A204.1 (cell line): Measurements from ENCODE around the gene SYAP1.
"Not testable (repeated sequence)": the region's sequence is repeated elsewhere in the genome, so short reads cannot be mapped to it uniquely, and the experiment has no call there.

Source experiments
- FAIRE-seq: peaks from 2 replicates; lab custom pipeline; 2012; peaks lifted over from hg19 to GRCh38; lab: Jason Lieb, UNC

Gene SYAP1

DNA sequence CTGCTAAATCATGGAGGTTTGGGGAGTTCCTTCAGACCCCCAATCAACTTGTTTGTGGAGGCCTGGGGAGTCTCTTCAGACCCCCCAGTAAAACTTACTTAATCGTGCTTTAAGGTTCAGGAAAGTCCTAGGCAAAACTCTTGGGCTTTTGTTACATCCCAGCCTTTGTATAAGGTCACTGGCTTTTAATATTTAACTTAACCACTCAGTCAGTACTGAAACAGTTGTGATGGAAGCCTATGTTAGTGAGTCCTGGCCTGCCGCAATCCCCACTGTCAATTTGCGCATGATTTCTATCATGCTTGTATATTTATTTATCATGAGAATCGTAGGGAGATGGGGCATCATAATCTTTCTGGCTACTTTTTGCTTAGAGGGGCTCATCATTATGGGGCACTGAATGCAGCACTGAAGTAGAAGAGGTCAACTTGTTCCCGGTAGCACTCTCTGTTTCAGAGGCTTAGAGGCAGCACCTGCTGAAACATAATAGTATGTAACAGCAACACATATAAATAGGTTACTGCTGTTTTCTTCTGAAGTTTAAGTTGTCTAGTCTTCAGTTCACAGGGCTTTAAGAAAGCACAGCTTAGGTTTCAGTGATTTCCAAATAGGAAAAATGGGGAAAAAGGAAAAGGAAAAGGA lies 7.1 kb downstream of the SYAP1 start:
- not testable (repeated sequence) for FAIRE-seq

DNA sequence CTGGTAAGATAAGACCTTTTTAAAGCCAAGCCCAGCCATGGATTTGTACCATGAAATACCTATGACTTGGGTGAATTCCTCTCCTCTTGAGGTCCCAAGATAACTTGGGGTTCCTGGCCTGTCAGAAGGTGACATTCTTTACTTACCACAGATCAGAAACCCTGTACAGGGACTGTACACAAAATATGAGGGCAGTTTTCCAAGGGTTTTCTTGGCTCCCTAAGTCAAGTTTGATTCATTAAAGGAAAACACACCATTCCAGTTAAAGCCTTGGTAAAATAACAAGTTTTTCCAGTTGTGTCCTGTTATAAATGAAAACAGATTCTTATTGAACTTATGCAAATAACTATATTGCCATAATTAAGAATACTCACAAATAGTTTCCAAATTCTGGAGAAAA lies 8.2 kb downstream of the SYAP1 start:
- FAIRE-seq, result no peak

DNA sequence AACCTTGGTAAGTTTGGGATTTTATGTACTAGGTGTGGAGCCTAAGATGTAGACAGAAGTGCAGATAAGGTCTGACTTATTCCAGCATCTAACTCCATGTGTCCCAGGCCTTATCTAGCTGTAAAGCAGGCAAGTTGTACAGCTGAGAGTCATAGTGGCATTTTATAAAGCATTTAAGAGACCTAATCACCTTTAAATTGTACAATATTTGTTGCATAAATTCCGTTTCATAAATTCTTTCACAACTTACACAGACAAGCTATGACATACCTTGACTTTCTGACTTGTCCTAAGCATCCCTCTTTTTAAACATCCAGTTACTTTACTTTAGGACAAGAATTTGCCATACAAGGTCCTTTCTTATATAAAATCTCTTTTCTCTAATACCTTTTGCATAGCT lies 11.0 kb downstream of the SYAP1 start:
- FAIRE-seq, result no peak

DNA sequence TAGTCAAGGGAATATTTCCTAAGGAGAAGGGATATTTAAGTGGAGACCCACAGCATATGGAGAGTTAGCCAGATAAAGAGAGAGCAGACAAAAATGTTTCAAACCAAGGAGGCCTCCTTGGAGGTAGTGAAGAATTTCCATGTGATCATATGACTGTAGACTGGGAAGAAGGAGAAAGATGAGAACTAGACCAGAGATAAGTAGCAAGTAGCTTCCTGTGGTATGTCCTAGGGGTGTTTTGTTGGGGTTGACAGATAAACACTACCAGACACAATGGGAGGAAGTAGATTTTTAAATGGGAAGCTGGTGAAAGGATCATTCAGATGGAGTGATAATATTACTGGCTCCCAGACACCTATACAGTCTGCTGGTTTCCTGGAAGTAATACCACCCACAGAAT lies 13.6 kb downstream of the SYAP1 start:
- no peak for FAIRE-seq

DNA sequence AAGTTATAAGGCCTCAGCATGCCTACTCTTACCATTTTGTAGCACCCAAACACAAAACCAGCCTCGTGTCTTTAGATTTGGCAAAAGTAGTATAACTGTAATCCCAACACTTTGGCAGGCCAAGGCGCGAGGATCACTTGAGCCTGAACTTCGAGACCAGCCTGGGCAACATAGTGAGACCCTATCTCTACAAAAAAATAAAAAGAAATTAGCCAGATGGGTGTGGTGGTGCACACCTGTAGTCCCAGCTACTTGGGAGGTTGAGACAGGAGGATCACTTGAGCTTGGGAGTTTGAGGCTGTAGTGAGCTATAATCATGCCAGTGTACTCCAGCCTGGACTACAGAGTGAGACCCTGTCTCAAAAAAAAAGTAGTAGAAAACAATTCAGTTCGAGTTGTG lies 17.6 kb downstream of the SYAP1 start:
- FAIRE-seq, result no peak

DNA sequence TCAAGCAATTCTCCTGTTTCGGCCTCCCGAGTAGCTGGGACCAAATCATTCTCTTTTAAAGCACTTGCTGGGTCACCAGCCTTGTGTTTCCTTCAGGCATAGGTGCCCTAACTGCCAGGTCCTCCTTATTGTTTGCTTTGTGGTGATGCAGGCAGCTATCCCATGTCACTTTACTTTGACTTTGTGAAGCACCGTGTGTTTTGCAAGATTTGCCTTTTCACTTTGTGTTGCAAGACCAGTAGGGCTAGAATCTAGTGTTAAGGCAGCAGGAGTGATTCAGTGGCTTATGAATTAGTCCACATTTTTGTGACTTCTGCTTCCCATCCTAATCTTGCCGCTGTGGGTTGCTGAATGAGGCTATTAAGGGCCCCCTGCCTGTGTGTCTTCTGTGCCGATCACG lies 20.2 kb downstream of the SYAP1 start:
- no peak for FAIRE-seq

DNA sequence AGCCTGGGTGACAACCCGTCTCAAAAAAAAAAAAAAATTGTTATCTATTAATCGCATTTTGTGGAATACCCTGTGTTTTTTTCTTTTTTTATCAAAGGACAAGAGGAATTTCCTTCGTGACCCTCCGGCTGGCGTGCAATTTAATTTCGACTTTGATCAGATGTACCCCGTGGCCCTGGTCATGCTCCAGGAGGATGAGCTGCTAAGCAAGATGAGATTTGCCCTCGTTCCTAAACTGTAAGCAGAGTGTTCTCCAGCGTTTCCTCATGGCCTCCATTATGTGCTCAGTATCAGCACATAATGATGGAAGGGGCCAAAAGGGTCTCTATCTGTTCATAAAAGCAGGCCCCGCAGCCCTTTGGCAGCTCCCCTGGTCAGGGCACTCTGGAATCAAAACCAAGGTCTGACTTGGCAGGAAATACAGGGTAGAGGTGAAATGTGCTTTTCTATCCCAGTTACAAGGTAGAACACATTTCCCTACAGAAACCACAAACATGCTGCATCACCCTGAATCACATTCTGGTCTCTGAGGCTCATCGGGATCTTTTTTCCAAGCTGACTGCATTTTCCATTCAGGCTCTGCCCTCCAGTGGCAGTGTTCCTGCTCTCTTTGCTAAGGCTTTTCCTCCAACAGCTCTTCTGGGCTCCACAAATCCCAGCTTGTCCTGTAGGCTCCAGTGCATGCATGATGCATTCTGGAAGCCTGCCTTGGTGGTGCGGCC lies 24.4 kb downstream of the SYAP1 start:
- FAIRE-seq, result no peak

DNA sequence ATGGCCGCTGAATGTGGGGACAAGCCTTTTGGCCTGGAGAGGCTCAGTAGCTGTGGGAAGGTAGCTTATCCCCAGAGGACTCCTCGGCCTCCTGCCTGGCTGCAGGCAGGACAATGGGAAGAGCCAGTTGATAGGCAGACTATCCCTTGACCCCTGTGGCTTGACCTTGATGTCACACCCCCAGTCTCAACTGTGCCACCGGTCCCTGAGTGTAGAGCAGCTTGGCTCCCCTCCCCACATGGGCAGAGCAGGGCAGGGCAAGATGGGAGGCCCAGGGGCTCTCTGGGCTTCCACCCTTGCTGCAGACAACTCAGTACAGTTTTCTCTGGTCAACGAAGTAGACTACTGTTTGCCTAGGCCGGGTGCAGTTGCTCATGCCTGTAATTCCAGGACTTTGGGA lies 25.7 kb downstream of the SYAP1 start:
- no peak for FAIRE-seq

DNA sequence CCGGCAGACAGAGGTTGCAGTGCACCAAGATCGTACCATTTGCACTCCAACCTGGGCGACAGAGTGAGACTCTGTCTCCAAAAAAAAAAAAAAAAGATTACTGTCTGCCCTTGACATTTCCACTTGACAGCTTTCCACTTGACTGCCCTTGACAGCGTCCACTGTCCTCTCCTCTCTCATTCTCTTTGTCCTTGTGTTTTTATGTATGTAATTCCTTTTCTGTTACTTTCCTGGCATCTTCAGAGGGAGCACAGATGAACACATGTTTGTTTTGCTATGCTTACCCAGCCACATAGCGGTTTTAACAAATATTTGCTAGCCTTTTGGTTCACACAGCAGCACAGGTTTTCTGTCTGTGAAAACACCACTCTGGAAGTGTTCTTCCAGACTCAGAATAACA lies 26.2 kb downstream of the SYAP1 start:
- FAIRE-seq, result no peak

DNA sequence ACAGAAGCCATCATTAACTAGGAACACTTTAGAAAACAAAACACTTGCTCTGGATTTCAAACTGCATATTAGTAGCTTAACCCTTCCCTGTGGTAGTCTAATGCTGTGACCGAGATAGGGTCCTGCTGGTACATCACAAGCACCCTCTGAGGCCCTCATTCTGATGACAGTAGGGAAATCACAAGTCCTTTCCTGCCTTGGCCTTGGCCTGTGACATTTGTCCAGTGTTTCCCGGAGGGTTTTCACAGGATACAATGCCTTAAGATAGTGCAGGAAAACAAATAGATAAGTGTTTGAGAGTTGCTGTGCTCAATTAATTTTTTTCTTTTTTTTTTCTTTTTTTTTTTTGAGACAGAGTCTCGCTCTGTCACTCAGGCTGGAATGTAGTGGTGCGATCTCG lies 29.0 kb downstream of the SYAP1 start:
- no peak for FAIRE-seq

DNA sequence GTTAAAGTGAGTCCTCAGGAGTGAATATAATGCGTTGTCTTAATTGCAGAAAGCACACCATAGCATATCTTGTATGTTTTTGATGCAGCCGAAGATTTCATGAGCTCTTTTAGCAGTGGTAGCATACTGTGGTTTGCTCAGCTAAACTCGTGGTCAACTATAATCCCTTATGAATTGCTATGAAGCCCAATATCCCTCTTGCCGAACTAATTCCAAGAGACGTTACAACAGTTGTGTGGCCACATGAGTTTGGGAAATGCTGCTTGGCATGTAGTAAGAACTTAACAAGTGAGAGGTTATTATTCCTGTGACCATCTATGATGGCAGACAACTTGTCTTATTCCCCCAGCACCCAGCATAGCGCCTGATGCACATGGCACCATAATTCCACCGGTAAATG lies 30.7 kb downstream of the SYAP1 start:
- FAIRE-seq, result no peak

DNA sequence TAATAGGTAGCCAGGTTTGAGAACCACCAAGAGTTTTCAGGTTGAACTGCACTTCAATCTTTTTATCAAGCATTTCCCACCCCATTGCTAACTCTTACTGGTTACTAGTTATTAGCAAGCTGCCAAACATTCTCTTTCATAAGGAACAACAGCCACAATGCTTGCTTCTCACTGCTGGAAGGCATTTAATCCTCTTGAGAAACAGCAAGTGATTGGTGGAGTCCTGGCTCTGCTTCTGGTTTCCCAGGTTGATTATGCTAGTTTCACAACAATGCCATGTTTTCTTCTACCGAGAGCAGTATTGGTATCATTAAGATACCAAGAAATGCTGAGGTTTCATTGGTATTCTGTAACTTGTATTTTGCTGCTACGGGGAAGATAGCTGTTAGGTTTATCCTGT lies 34.6 kb downstream of the SYAP1 start:
- no peak for FAIRE-seq

DNA sequence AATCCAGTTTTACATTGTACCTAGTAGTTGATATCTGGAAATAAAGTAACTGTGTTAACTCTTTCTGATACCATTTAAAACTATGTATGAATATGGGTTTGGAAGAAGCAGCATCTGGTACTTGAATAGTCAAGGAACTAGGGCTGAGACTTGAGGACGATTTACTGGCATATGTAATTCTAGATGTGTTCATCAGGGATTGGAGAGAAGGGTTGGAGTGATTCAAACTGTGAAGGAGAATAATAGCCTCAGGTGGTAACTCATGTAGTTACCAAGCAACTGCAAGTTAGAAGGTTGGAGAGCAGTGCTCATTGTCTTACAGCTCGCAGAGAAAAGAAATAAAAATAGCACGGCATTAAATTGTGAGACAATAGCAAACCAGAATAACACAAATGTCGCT lies 37.3 kb downstream of the SYAP1 start:
- FAIRE-seq, result no peak

DNA sequence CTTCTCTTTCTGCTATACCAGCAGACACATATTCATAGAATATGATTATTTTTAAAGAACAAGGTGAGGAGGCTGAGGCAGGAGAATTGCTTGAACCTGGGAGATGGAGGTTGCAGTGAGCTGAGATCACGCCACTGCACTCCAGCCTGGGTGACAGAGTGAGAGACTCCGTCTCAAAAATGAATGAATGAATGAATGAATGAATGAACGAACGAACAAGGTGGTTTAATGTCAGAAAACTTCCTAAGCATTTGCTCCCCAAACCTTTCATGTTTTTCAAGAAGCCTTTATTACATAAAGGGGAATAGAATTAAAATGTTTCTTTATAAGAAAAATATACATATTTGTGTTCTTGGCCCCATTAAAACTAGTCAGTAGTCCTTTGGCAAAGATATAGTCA lies 42.1 kb downstream of the SYAP1 start:
- FAIRE-seq, result not testable (repeated sequence)

DNA sequence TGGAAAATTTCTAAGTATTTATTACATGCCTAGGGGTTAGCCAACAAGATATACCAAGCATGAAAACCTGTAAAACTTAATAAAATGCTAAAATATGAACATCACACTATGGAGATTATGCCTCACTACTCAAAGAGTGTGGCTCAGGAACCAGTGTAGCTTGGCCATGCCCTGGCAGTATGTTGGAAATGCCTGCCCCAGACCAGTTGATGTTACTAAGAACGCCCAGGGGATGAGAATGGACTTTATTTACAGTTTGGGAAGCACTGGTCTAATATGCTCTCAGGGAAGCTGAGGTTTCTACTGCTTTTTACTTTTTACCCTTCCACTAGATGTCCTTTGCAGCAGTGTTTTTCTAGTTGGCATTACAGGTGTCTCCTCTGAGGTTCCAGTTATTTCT lies 43.2 kb downstream of the SYAP1 start:
- no peak for FAIRE-seq

DNA sequence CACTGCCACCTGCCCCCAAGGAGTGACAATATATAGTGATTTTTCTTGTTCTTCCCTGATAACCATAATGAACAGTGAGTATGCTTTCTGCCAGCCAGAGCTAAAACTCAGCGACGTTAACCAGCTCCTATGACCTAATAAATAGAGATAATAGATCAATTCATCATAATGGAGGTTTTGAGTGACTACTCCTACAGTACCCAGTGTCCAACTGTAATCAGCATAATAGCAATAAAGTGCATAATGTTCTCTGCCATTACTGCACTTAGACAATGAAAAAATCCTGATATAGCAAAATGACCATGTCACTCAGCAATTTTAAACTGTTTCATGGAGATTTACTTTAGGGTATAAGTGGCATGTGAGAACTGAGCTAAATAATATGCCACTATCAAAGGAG lies 46.2 kb downstream of the SYAP1 start:
- no peak for FAIRE-seq

DNA sequence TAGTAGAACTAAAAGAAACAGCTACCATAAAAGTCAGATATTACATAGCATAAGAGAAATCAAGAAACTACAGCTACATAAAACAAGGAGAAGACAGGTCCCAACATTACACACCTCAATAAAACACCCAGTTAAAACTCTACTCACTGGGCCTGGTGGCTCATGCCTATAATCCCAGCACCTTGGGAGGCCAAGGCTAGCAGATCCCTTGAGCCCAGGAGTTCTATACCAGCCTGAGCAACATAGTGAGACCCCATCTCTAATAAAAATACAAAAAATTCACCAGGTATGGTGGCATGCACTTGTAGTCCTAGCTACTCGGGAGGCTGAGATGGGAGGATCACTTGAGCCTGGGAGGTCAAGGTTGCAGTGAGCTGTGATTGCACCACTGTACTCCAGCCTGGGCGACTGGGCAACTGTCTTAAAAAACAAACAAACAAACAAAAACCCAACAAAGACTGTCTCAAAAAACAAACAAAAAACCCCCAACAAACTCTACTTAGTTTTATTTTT lies 51.6 kb downstream of the SYAP1 start:
- FAIRE-seq, result no peak

DNA sequence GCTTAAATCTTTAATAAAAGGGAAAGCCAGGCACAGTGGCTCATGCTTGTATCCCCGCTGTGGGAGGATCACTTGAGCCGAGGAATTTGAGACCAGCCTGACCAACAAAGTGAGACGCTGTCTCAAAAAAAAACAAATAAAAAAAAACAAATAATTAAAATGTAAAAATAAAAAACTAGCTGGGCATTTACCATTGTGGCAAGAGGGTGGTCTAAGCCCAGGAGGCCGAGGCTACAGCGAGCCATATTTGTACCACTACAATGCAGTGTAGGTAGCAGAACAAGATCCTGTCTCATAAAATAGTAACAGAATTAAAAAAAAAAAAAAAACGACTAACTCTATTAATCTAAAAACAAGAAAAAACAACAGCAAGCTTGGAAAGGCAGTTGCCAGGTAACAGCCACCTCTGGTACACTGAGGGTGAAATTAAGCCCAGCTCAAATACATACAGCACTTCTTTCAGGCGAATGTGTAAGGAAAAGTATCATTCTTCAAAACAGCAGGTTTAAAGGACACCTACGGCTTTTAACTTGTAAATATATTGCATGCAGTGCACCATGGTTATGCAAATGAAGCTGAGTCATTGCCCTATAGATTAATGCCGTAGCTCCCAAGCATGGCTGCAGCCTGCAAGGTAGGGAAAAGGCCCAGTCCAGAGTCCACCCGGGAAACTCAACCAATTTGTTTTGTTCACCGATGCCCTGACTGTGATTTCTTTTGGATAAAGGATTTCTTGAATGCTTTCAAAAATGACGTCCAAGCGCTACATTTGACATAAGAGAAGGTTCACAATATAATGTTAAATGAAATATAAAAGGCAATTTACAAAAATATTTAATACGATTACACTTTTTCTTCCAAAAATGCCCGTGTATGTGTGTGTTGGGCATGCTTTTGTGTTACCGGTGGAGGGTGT lies 52.3 kb downstream of the SYAP1 start:
- no peak for FAIRE-seq

DNA sequence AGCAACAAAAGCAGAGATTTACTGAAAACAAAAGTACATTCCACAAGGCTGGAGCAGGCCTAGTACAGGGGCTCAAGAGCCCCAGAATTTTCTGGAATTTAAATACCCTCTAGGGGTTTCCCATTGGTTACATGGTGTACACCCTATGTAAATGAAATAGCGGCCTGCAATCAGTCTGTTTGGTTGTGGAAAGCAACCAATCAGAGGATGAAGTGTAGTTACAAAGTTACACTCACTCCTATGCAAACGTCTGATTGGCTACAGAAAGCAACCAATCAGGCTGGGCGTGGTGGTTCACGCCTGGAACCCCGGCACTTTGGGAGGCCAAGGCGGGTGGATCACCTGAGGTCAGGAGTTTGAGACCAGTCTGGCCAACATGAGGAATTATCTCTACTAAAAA lies 53.0 kb downstream of the SYAP1 start:
- no peak for FAIRE-seq

DNA sequence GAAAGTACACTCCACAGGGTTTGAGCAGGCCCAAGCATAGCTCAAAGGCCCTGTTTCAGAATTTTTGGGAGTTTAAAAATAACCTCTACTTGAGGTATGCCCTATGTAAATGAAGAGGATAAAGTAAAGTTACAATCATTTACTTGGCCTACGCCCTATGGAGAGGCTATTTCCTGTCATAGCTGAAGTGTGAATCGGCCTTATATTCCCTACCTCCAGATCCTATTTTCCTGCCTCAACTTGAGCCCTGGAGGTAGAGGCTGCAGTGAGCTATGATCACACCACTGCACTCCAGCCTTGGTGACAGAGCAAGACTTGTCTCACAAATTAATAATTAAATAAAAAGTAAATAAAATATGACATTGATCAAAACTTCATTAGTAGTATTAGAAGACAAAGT lies 55.3 kb downstream of the SYAP1 start:
- FAIRE-seq, result no peak

DNA sequence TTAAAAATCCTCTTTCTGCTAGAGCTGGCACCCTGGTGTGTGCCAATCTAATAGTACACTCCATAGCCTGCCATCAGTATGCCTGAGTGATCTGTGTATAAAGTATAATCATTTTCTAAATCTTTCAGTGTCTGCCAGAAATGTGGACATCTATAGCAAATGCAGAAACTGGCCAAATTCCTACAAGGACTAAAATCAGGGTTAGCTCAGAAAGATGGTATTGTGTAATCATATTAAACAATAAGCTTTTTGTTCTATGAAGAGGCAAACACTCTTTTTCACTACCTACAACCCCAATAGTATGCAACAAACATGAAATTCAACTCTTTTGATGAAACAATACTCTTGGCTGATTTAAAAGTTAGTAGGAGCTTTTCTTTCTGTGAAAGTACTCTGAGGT lies 59.1 kb downstream of the SYAP1 start:
- no peak for FAIRE-seq

DNA sequence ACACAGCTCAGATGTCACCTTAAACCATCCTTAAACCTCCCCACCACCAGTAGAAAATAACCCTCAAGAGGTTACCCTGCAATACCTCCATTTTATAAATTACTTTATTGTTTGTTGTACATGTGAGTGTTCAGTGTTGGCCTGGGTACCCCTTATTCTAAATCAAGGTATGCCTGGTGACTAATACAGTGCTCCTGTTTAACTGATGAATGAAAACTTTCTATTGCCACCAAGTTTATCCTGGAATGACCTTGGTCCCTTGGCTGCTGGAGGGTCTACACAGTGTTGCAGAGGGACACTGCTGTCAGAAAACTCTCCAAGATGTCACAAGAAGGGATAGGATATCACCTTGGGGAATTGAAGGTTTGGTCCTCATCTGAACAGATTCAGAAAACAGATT lies 59.6 kb downstream of the SYAP1 start:
- FAIRE-seq, result no peak

DNA sequence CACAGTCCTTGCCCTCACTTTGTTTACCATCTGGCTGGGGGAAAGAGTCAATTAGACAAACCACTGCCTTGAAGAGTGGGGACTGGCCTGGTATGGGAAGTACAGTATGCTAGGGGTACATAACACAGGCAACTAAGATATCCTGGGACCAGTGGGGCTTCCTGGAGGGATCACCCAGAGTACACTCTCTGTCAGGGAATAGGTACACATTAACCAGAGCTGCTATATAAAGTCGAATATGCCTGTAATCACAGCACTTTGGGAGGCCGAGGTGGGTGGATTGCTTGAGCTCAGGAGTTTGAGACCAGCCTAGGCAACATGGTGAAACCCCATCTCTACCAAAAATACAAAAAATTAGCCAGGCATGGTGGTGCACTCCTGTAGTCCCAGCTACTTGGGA lies 60.4 kb downstream of the SYAP1 start:
- FAIRE-seq, result not testable (repeated sequence)
